ENCODE measurements around the gene AKIRIN2.

- TF ChIP-seq, protein P1, sequence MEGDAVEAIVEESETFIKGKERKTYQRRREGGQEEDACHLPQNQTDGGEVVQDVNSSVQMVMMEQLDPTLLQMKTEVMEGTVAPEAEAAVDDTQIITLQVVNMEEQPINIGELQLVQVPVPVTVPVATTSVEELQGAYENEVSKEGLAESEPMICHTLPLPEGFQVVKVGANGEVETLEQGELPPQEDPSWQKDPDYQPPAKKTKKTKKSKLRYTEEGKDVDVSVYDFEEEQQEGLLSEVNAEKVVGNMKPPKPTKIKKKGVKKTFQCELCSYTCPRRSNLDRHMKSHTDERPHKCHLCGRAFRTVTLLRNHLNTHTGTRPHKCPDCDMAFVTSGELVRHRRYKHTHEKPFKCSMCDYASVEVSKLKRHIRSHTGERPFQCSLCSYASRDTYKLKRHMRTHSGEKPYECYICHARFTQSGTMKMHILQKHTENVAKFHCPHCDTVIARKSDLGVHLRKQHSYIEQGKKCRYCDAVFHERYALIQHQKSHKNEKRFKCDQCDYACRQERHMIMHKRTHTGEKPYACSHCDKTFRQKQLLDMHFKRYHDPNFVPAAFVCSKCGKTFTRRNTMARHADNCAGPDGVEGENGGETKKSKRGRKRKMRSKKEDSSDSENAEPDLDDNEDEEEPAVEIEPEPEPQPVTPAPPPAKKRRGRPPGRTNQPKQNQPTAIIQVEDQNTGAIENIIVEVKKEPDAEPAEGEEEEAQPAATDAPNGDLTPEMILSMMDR (conservative IDR thresholded peaks at IDR 0.05; ENCODE audit: low read depth, low read length): no peak
- no peak for TF ChIP-seq EZH2 (IDR thresholded peaks at IDR 0.05; ENCODE audit: borderline replicate concordance, low read depth, low read length, poor library complexity, severe bottlenecking)
These were observed 30.0 kb upstream of the AKIRIN2 start for GRCh38 chr6:87731818-87732661.
